GM19455 (cell line): ENCODE data around the gene METTL27.
"Not testable (repeated sequence)": the region's sequence is repeated elsewhere in the genome, so short reads cannot be mapped to it uniquely, and the experiment has no call there.

Experiments
- ATAC-seq: cut with Tn5 transposase; IDR thresholded peaks from one replicate; pipeline ENCODE4 v1.9.1; 2021; ENCODE audit not compliant: unreplicated experiment

Gene METTL27

DNA sequence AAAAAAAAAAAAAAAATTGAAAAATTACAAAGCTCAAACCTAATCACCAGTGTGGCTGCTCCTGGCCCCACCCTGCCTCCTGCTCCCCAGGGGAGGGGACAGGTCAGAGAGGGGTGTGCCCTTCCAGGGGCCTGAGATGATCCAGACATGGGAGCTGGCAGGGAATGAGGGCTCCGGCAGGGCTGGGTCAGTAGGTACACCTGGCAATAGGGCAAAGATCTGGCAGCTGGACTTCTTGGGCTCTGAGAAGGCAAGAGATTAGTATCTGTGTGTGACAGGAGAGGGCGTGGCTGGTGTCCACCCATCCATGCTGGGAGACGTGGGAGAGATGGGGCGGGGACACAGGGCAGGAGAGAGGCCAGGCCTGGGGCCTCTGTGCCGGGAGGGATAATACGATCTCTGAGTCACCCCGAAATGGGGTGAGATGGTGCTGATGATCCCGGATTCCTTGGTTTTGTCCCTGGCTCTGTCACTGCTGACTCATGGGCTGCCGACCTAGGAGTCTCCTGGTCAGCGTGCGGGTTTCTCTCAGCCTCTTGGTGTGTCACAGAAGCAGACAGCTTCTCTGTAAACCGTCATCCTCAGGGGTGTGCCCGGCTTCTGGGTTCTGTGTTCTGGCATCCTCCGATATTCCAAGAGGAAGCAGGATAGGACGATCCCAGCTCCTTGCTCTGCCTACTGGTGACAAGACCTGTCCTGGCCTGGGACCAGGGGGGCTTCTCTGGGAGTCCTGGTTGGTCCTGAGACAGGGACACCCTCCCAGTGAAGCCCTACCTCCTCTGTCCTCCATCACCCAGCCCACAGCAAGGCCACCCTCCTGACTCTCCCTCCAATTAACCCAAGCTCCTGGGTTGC is 19.8 kb downstream of the METTL27 start:
- no peak for ATAC-seq

DNA sequence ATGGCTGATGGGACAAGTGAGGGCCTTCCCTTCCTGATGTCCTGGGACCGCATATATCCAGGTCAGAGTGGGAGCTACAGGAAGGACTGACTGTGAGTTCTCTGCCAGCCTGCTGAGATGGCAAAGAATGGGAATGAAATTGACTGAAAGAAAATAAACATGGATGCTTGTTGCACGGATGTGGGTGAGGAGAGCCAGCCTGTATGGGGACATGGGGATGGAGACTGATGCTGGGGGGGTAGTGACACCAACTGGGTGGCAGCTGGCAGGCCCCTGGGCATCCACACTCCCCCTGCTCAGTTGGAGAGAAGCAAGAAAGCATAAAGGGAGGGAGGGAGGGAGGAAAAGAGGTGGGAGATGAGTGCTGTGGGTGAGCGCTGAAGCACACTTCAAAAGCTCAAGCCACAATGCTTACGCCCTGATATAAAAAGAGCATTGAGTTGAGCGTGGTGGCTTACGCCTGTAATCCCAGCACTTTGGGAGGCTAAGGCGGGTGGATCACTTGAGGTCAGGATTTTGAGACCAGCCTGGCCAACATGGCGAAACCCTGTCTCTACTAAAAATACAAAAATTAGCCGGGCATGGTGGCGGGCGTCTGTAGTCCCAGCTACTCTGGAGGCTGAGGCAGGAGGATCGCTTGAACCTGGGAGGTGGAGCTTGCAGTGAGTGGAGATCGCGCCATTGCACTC is 20.6 kb downstream of the METTL27 start:
- ATAC-seq: not testable (repeated sequence)

DNA sequence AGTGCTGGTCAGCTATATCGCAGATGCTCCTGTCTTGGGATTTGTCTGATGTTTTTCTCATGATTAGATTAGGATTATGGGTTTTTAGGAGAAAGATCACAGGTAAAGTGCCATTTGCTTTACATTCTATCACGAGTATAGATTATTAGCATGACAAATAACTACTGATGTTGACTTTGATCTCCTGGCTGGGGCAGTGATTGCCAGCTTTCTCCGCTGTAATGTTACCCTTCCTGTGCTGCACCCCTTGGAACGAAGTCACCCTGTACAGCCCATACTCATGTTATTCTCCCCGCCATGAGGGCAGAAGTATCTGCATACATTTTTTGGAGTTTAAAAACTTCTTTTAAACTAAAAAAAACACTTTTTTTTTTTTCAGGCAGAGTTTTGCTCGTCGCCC is 22.3 kb downstream of the METTL27 start:
- no peak for ATAC-seq

DNA sequence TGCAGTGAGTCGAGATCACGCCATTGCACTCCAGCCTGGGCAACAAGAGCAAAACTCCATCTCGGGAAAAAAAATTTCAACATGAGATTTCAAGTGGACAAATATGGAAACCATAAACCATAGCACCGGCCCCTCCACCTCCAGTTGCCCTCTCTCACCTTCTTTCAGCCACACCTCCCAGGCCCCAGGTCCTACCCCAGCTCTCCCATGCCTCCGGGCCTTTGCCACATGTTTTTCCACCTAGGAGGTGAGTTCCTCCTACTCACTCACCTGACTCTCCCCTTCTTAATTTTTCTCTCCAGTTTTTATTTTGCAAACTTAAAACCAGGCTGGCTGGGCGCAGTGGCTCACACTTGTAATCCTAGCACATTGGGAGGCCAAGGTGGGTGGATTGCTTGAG is 25.2 kb downstream of the METTL27 start:
- ATAC-seq: no peak

DNA sequence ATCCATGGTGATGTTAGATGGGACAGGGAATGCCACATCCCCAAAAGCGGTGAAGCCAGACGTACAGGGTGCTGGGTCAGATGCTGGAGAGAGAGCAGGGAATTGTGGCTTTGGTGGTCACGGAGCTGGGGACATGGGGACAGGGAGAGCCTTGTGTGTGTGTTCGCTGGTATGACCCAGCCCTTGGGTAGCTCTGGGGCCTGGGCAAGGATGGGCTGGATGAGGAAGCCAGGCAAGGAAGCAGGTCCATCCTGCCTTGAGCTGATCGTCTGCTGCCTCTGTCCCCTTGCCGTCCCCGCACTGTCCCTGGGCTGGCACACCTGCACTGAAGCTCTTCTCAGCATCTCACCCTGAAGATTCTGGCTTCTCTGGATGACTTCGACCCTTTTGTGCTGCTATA is 26.9 kb downstream of the METTL27 start:
- ATAC-seq: no peak

DNA sequence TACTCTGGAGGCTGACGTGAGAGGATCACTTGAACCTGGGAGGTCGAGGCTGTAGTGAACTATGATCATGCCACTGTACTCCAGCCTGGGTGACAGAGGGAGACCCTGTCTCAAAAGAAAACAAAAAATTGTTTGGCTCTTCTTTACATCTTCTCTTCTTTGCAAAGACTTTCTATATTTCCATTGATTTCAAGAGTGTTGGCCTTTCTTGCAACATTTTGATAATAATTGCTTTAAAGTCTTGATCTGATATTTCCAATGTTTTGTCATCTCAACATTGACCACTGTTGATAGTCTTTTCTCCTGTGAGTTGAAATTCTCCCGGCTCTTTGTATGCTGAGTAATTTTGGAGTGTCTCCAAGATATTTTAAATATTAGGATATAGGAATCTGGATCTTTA is 29.3 kb downstream of the METTL27 start:
- ATAC-seq: no peak

DNA sequence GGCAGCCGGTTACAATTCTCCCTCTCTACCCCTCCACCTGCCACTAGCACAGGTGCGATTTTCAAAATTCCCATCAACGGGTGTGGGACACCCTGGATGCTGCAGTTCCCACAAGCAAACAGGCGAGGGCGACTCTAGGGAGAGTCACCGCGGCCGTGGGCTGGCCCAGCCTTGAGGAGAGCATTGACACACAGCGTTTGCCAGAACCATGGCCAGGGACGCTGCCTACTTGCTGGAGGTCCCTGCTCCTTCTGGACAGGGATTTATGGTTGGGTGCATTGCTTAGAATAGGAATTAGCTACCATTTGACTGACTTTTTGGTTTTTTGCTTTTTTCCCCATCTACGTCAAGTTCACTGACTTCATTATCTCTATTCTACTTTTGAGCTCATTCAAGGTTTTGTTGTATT is 30.6 kb downstream of the METTL27 start:
- no peak for ATAC-seq

DNA sequence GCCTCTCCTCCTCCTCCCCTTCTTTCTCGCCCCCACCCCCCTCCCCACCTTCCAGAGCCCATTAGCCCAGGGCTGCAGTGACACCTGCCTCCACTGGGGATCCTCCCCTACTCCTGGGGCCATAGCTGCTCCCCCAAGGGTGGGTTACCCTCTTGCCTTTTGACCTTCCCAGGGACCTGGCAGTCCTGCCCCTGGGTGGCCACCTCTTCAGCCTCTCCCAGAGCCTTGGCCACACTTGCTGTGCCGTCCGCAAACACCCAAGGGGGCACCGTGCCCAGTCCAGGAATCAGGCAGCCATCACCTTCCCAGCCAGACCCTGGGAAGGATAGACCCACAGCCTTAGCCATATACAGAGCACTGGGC is 31.3 kb downstream of the METTL27 start:
- ATAC-seq: no peak

DNA sequence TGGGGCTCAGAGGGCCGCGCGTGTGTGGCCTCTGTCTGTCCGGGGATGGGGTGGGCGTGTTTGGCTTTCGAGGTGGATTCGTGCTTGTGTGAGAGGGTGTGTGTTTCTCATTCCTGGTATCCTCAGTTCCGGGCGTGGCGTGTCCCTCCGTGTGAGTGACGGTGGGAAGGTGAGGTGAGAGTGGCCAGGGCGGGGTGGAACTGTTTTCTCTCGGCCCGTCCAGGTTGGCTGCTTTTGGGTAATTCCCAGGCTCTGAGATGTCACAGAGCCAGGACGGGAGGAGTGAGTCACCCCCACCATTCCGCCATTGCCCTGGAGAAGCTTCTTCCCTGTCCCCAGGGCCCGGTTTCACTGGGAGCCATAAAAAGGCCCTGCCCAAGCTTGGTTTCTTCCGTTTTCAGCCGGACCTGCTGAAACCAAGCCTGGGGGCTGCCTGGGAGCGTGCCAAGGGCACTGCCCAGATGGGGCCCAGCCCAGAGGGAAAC is 32.8 kb downstream of the METTL27 start:
- no peak for ATAC-seq

DNA sequence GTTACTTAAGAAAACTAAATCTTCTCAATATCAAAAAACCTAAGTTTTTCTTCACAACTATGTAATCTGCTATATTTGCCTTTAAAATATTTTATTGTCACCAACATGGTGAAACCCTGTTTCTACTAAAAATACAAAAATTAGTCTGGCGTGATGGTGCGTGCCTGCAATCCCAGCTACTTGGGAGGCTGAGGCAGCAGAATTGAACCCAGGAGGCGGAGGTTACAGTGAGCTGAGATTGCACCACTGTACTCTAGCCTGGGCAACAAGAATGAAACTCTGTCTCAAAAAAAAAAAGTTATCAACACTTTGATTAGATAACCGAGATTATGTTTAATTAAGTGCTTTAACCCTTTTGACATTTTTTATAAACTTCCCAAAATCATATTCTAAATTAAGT is 39.9 kb downstream of the METTL27 start:
- ATAC-seq: no peak

DNA sequence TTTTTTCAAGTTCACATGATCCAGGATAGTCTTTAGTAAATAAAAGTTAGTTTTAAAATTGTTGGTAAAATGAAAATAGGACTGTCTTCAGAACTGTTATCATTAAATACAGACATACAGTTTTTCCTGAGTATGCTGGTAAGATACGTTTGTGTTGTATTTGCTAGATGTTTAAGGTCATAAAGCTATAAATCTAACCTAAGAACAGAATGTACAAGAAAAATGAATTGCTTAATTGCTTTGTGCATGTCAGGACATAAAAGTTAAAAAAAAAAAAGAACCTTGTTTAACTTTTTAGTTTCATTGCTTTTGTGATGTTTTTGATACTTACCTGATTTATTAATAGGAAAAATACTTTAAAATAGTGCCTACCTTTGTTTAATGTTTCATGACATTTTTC is 40.7 kb downstream of the METTL27 start:
- no peak for ATAC-seq

DNA sequence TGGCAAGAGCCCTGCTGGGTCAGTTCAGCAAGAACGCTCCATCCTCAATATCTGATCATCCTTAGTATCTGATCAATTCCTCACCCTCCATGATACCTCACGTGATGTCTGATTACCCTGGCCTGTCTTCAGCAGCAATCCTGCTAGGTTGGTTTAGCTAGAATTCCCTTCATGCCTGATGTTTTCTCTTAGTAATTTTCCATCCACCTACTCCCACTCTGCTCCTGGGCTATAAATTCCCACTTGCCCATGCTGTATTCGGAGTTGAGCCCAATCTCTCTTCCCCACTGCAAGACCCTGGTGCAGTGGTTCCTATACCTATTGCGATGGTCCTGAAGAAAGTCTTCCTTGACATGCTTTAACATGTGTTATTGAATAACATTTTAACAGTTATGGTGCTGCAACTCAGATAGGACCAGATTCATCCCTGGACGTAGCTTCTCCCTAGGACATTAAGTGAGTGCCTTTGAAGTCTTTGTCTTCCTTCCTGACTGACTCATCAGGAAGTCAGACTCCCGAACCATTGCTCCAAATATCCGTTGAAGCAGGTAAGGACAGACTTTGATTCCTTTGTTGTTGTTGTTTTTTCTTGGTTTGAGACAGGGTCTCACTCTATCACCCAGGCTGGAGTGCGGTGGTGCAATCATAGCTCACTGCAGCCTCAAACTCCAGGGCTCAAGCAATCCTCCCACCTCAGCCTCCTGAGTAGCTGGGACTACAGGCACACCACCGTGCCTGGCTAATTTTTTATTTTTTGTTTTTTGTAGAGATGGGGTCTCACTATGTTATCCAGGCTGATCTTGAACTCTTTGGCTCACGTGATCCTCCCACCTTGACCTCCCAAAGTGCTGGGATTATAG is 42.8 kb downstream of the METTL27 start:
- ATAC-seq: no peak

DNA sequence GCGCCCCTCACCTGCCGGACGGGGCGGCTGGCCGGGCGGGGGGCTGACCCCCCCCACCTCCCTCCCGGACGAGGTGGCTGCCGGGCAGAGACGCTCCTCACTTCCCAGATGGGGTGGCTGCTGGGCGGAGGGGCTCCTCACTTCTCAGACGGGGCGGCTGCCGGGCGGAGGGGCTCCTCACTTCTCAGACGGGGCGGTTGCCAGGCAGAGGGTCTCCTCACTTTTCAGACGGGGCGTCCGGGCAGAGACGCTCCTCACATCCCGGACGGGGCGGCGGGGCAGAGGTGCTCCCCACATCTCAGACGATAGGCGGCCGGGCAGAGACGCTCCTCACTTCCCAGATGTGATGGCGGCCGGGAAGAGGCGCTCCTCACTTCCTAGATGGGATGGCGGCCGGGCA is 45.1 kb downstream of the METTL27 start:
- ATAC-seq: not testable (repeated sequence)

DNA sequence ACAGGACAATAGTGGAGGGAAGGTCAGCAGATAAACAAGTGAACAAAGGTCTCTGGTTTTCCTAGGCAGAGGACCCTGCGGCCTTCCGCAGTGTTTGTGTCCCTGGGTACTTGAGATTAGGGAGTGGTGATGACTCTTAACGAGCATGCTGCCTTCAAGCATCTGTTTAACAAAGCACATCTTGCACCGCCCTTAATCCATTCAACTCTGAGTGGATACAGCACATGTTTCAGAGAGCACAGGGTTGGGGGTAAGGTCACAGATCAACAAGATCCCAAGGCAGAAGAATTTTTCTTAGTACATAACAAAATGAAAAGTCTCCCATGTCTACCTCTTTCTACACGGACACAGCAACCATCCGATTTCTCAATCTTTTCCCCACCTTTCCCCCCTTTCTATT is 45.7 kb downstream of the METTL27 start:
- ATAC-seq: not testable (repeated sequence)

DNA sequence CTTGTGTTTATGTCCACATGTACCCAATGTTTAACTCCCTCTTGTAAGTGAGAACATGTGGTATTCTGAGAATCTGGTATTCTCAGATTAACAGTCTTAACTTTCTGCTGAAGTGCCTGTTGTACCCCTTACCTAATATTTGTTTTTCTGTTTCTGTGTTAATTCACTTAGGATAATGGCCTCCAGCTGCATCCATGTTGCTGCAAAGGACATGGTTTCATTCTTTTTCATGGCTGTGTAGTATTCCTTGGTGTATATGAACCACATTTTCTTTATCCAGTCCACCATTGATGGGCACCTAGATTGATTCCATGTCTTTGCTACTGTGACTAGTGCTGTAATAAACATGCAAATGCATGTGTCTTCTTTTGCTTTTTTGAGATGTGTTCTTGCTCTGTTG is 47.1 kb downstream of the METTL27 start:
- not testable (repeated sequence) for ATAC-seq

DNA sequence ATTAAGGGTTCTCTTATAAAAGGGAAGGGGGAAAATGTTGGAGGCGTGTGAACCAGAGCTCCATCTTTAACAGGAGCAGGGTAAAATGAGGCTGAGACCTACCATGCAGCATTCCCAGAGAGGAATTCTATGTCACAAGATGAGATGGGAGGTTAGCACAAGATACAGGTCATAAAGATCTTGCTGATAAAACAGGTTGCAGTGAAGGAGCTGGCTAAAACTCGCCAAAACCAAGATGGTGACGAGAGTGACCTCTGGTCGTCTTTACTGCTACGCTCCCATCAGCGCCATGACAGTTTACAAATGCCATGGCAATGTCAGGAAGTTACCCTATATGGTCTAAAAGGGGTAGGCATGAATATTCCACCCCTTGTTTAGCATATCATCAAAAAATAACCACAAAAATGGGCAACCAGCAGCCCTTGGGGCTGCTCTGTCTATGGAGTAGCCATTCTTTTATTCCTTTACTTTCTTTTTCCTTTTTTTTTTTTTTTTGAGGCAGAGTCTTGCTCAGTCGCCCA is 51.1 kb downstream of the METTL27 start:
- not testable (repeated sequence) for ATAC-seq

DNA sequence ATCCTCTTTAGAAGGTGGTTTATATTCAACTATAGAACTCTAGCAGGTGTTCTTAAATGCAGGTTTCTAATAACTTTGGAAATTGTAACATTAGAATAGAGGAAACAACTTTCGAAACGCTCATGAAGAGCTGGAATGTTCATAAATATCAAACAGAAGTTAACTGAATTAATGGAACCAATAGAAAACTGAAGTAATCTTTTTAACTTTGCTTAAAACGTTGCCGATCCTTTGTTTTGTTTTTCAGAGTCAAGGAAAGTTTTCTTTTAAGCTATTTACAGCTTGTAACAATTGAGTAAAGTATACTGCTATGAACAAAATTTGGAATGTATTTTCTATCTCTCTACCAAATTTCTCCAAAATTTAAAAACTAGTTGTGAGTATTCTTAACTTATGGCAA is 53.3 kb downstream of the METTL27 start:
- ATAC-seq: no peak

DNA sequence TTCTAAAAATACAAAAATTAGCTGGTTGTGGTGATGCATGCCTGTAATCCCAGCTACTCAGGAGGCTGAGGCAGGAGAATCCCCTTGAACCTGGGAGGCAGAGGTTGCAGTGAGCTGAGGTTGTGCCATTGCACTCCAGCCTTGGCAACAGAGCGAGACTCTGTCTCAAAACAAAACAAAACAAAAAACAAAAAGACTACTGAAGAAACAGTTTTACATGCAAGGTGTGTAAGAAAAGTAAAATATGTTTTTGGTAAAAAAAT is 54.6 kb downstream of the METTL27 start:
- not testable (repeated sequence) for ATAC-seq

DNA sequence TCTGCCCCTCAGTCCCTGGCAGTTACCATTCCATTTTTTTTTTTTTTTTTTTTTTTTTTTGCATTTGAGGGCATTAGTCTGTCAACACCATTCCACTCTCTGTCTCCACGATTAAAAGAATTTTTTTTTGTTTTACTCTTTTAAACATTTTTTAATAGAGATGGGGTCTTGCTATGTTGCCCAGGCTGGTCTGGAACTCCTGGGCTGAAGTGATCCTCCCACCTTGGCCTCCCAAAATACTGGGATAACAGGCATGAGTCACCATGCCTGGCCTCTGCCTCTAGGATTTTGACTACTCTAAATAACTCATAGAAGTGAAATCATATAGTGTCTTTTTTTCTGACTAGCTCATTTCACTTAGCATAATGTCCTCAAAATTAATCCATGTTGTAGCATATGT is 55.7 kb downstream of the METTL27 start:
- no peak for ATAC-seq
